ENCODE results near the gene GALNT17.

DNA sequence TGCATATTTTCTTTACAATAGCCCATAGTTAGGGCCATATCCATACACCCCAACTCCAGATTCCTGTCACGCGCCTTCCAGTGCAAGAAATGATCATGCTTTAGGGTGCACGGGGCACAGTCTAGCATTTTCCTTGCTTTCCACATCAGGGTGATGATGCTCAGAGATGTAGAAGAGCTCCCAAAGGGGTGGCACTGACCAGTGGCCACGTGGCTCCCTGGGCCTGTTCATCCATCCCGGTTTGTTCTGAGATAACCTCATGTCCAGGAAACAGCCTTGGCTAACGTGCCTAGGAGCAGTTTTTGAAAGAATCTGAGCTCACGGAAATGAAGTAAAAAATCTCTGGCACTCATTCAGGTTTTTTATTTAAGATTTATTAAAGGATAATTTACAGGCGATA lies 139.3 kb downstream of the GALNT17 start:
- TF ChIP-seq, protein P1, sequence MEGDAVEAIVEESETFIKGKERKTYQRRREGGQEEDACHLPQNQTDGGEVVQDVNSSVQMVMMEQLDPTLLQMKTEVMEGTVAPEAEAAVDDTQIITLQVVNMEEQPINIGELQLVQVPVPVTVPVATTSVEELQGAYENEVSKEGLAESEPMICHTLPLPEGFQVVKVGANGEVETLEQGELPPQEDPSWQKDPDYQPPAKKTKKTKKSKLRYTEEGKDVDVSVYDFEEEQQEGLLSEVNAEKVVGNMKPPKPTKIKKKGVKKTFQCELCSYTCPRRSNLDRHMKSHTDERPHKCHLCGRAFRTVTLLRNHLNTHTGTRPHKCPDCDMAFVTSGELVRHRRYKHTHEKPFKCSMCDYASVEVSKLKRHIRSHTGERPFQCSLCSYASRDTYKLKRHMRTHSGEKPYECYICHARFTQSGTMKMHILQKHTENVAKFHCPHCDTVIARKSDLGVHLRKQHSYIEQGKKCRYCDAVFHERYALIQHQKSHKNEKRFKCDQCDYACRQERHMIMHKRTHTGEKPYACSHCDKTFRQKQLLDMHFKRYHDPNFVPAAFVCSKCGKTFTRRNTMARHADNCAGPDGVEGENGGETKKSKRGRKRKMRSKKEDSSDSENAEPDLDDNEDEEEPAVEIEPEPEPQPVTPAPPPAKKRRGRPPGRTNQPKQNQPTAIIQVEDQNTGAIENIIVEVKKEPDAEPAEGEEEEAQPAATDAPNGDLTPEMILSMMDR (conservative IDR thresholded peaks at IDR 0.05; ENCODE audit: low read depth in 2 of 2) = no peak
- TF ChIP-seq ZNF114 (CRISPR knock-in tag; IDR thresholded peaks at IDR 0.05) (no peak), JUNB (IDR thresholded peaks at IDR 0.05; ENCODE audit: unreplicated experiment) (no peak), NANOG (IDR thresholded peaks at IDR 0.05; ENCODE audit: borderline replicate concordance) (no peak), EZH2 (IDR thresholded peaks at IDR 0.05; ENCODE audit: low read depth, unreplicated experiment) (no peak), STAT1 (IDR thresholded peaks at IDR 0.05; ENCODE audit: unreplicated experiment) (no peak), POLR2AphosphoS5 (IDR thresholded peaks at IDR 0.05; ENCODE audit: low read depth) (no peak), EZH2phosphoT487 (IDR thresholded peaks at IDR 0.05; ENCODE audit: unreplicated experiment) (no peak), CREB1 (CRISPR knock-in tag; IDR thresholded peaks at IDR 0.05; ENCODE audit: low read depth) (no peak)
- TF ChIP-seq, protein P2, sequence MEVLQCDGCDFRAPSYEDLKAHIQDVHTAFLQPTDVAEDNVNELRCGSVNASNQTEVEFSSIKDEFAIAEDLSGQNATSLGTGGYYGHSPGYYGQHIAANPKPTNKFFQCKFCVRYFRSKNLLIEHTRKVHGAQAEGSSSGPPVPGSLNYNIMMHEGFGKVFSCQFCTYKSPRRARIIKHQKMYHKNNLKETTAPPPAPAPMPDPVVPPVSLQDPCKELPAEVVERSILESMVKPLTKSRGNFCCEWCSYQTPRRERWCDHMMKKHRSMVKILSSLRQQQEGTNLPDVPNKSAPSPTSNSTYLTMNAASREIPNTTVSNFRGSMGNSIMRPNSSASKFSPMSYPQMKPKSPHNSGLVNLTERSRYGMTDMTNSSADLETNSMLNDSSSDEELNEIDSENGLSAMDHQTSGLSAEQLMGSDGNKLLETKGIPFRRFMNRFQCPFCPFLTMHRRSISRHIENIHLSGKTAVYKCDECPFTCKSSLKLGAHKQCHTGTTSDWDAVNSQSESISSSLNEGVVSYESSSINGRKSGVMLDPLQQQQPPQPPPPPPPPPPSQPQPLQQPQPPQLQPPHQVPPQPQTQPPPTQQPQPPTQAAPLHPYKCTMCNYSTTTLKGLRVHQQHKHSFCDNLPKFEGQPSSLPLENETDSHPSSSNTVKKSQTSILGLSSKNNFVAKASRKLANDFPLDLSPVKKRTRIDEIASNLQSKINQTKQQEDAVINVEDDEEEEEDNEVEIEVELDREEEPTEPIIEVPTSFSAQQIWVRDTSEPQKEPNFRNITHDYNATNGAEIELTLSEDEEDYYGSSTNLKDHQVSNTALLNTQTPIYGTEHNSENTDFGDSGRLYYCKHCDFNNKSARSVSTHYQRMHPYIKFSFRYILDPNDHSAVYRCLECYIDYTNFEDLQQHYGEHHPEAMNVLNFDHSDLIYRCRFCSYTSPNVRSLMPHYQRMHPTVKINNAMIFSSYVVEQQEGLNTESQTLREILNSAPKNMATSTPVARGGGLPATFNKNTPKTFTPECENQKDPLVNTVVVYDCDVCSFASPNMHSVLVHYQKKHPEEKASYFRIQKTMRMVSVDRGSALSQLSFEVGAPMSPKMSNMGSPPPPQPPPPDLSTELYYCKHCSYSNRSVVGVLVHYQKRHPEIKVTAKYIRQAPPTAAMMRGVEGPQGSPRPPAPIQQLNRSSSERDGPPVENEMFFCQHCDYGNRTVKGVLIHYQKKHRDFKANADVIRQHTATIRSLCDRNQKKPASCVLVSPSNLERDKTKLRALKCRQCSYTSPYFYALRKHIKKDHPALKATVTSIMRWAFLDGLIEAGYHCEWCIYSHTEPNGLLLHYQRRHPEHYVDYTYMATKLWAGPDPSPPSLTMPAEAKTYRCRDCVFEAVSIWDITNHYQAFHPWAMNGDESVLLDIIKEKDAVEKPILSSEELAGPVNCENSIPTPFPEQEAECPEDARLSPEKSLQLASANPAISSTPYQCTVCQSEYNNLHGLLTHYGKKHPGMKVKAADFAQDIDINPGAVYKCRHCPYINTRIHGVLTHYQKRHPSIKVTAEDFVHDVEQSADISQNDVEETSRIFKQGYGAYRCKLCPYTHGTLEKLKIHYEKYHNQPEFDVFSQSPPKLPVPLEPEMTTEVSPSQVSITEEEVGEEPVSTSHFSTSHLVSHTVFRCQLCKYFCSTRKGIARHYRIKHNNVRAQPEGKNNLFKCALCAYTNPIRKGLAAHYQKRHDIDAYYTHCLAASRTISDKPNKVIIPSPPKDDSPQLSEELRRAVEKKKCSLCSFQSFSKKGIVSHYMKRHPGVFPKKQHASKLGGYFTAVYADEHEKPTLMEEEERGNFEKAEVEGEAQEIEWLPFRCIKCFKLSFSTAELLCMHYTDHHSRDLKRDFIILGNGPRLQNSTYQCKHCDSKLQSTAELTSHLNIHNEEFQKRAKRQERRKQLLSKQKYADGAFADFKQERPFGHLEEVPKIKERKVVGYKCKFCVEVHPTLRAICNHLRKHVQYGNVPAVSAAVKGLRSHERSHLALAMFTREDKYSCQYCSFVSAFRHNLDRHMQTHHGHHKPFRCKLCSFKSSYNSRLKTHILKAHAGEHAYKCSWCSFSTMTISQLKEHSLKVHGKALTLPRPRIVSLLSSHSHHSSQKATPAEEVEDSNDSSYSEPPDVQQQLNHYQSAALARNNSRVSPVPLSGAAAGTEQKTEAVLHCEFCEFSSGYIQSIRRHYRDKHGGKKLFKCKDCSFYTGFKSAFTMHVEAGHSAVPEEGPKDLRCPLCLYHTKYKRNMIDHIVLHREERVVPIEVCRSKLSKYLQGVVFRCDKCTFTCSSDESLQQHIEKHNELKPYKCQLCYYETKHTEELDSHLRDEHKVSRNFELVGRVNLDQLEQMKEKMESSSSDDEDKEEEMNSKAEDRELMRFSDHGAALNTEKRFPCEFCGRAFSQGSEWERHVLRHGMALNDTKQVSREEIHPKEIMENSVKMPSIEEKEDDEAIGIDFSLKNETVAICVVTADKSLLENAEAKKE (CRISPR knock-in tag; IDR thresholded peaks at IDR 0.05) = no peak
- TF ChIP-seq, protein P3, sequence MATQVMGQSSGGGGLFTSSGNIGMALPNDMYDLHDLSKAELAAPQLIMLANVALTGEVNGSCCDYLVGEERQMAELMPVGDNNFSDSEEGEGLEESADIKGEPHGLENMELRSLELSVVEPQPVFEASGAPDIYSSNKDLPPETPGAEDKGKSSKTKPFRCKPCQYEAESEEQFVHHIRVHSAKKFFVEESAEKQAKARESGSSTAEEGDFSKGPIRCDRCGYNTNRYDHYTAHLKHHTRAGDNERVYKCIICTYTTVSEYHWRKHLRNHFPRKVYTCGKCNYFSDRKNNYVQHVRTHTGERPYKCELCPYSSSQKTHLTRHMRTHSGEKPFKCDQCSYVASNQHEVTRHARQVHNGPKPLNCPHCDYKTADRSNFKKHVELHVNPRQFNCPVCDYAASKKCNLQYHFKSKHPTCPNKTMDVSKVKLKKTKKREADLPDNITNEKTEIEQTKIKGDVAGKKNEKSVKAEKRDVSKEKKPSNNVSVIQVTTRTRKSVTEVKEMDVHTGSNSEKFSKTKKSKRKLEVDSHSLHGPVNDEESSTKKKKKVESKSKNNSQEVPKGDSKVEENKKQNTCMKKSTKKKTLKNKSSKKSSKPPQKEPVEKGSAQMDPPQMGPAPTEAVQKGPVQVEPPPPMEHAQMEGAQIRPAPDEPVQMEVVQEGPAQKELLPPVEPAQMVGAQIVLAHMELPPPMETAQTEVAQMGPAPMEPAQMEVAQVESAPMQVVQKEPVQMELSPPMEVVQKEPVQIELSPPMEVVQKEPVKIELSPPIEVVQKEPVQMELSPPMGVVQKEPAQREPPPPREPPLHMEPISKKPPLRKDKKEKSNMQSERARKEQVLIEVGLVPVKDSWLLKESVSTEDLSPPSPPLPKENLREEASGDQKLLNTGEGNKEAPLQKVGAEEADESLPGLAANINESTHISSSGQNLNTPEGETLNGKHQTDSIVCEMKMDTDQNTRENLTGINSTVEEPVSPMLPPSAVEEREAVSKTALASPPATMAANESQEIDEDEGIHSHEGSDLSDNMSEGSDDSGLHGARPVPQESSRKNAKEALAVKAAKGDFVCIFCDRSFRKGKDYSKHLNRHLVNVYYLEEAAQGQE (IDR thresholded peaks at IDR 0.05; ENCODE audit: unreplicated experiment) = no peak

All from GM23338 (cell line).